ENCODE results near the gene CPA5.

The CPA5 gene

DNA sequence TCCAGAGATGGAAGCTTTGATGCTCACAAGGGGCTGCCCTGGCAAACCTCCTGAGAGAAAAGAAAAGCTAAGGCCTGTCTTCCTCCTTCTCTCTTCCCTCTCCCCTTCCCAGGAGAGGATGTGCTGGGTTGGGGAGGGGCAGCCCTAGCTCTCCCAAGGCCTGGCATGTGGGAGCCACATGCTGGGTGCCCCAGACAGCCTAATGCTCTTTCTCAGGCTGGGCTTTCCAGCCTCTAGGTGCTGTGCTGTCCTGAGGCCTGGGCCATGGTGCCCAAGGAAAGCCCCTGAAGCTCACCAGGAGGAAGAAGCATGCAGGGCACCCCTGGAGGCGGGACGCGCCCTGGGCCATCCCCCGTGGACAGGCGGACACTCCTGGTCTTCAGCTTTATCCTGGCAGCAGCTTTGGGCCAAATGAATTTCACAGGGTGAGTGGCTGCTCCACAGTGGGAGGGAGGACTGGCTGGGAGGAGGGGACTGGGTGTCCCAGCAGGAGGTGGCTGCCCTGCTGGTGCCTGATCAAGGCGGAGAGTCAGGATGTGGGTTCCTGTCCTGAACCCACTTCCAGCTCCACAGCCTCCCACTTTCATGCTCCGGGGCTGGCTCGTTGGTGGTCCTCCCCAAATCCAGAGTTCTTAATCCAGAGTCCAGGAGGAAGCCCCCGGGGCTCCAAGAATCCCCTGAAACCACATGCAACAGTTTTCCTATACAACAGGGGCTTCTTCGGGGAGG lies 1.7 kb downstream of the CPA5 start:
- Histone ChIP-seq H3K9ac (no peak overlapping the region), H3K36me3 (no peaks in the 10 kb centered on the region), H3K4me1 (peaks cover 18% of the 10 kb centered on the region), H3K9me3 (no peaks in the 10 kb centered on the region), H4K20me1 (no peaks in the 10 kb centered on the region), H3K27me3 (no peaks in the 10 kb centered on the region), H3K27ac (no peak overlapping the region), H3K4me2 (no peak overlapping the region), H3K4me3 (no peak overlapping the region)
- no peak for TF ChIP-seq Cebpa-rat (IDR thresholded peaks at IDR 0.05)

DNA sequence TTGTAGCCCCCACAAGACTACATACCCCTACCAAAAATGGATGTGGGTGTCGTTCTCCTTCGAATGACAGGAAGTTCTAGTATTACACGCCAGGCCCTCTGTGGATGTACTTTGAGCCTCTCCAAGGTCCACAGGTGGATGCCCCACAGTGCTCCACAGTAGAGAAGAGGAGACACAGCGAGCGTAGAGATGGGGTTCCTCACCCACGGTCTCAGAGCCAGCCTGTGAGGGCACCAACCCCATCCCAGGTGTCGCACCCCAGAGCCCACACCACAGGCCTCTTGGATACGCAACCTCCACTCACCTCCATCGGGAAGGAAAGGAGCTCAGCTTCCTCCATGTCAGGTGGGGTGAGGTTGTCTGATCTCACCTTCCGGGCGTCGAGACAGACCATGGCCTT lies 2.3 kb downstream of the CPA5 start:
- TF ChIP-seq Cebpa-rat (IDR thresholded peaks at IDR 0.05), result no peak
- Histone ChIP-seq H3K9me3 (no peaks in the 10 kb centered on the region), H3K4me2 (no peak overlapping the region), H3K4me1 (peaks cover 24% of the 10 kb centered on the region), H4K20me1 (no peaks in the 10 kb centered on the region), H3K27ac (no peak overlapping the region), H3K4me3 (no peak overlapping the region), H3K36me3 (no peaks in the 10 kb centered on the region), H3K9ac (no peak overlapping the region), H3K27me3 (no peaks in the 10 kb centered on the region)

DNA sequence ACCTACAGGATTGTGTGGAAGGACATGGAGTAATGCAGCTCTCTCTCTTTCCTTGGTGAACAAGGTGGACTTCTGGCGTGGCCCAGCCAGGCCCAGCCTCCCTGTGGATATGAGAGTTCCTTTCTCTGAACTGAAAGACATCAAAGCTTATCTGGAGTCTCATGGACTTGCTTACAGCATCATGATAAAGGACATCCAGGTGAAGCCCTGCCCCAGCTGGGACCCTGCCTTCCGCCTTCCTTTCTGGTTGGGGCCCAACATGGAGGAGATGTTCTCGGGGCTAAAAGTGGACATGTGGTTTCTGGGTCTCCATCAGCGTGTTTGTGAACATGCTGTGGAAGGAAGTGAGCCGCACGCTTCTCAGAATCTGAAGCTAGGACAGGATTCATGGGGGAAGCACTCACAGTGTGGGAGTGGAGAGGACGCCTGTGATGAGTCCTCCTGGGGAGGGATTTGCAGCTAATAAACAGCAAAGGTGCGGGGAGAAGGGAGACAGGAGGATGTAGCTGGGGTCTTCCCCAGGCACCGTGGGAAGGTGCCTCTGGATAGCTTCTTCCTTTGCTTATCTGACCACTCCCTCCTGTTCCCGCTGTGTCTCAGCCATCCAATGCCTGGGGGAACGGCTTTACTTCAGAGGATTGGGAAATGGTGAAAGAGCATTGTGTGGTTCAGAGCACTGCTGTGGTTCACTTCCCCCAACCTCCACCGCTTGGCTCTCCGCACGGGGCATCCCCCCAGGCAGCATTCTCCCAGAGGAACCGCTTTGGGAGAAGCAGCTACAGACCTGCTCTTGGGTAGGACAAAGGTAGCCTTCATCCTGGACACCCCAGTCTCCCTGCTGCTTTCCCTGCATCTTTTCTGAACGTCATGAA lies 5.5 kb downstream of the CPA5 start:
- H3K27ac ChIP-seq, result no peak overlapping the region
- no peaks in the 10 kb centered on the region for H4K20me1 ChIP-seq
- peaks cover 25% of the 10 kb centered on the region for H3K4me1 ChIP-seq
- H3K27me3 ChIP-seq, result no peaks in the 10 kb centered on the region
- no peak overlapping the region for H3K9ac ChIP-seq
- no peaks in the 10 kb centered on the region for H3K36me3 ChIP-seq
- peak overlapping the region; percentile 77 for H3K4me2 ChIP-seq
- H3K4me3 ChIP-seq, result no peak overlapping the region
- no peaks in the 10 kb centered on the region for H3K9me3 ChIP-seq
- TF ChIP-seq Cebpa-rat (IDR thresholded peaks at IDR 0.05), result no peak

DNA sequence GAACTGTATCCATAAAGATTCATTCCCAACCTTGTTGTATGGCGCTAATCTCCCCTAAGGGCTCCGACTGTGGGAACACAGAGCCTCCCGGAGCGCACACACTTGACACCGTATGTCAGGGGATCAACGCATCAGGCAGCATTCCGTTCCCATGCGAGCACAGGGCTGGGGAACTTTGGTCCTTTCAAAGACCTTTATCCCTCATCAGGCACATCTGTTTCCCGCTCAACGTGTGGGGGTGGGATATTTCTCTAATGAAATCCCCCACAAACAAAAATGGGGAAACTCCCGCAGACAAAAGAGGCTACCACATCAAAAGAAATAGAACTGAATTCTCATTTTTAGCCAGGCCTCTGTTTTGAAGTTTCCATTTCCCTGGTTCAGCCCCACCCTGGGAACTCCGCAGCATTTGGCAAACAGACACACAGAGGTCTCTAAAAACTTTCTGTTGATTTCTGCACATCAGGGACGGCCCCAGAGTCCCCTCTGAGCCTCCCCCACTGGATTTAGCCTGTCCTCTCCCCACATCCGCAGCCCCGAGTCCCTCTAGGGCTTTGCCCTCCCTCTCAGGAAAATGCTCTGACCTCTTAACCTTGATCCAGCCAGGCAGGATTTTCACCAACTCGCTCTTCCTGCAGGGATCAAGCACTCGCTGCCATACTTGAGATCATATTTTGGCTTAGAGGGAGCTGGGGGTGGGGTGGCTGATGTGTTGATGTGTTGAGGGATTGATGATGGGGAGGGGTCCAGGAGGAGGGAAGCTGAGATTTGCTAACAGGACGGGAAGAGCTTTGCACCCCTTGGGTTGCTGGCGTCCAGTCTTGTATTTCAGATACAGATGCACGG lies 6.6 kb downstream of the CPA5 start:
- peak overlapping the region; percentile 77 for H3K4me2 ChIP-seq
- H4K20me1 ChIP-seq, result no peaks in the 10 kb centered on the region
- H3K27me3 ChIP-seq, result no peaks in the 10 kb centered on the region
- no peak for TF ChIP-seq Cebpa-rat (IDR thresholded peaks at IDR 0.05)
- H3K9ac ChIP-seq, result peak overlapping the region; percentile 35; the same call in 1 of the 2 replicates
- H3K4me1 ChIP-seq, result peaks cover 25% of the 10 kb centered on the region
- H3K36me3 ChIP-seq, result no peaks in the 10 kb centered on the region
- 0 out of 2 replicates have a peak overlapping the region, but pooled peaks have one; percentile 12 for H3K4me3 ChIP-seq
- no peaks in the 10 kb centered on the region for H3K9me3 ChIP-seq
- peak overlapping the region; percentile 2; the same call in 1 of the 2 replicates for H3K27ac ChIP-seq

DNA sequence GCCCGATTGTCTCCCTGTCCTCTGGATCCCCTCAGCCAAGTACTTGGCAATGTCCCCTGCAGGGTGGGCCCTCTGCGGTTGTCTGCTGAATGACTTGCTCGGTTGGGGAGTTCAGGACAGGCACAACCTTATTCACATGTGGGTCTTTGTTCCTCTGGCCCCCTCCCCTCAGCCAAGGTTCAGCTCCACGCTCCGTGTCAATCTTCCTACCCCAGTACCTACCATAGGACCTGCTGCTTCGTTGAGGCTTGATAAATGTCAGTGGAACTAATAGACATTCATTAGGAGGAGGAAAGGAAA lies 7.1 kb downstream of the CPA5 start:
- Histone ChIP-seq H3K27ac (no peak overlapping the region), H3K27me3 (no peaks in the 10 kb centered on the region), H3K4me1 (peaks cover 25% of the 10 kb centered on the region), H3K4me3 (no peak overlapping the region), H3K9me3 (no peaks in the 10 kb centered on the region), H3K9ac (no peak overlapping the region), H4K20me1 (no peaks in the 10 kb centered on the region), H3K36me3 (no peaks in the 10 kb centered on the region), H3K4me2 (peak overlapping the region; percentile 77)
- no peak for TF ChIP-seq Cebpa-rat (IDR thresholded peaks at IDR 0.05)

DNA sequence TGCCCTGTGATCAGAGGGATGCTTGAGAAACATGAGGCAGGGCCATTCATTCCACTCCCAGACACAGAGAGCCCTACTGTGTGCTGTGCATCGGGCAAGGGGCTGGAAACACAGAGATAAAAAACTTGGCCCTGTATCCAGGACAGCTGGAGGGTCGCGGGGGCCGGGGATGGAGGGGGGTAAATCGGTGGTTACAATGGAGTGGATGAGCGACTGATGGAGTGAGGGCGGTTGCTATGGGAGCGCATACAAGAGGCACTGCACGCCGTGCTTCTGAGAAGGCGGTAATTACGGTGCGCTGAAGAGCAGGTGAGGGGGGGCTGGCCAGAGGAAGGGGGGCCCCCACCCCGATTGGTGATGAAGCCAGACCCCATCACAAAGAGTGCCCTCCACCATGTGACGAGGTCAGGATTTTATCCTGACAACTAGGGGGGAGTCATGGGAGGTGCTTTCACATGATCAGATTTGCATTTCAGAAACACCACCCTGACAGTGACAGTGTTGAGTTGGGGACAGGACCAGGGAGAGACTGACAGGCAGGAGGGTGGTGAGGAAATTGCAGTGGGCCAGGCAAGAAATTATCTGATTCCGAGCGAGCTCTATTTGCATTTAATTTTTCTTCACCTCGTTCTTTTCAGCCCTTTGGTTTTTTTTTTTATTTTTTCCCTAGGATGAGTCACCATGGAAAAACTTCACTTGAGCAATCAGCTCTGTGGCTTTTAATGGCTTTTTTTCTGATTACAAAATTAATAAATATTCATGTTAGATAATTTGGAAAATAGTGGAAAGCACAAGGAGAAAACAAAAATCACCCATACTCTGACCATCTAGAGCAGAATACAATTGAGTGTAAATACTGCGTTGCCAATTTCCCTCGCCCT lies 7.8 kb downstream of the CPA5 start:
- peak overlapping the region; percentile 77; the same call in 1 of the 2 replicates for H3K4me2 ChIP-seq
- H3K27me3 ChIP-seq, result no peaks in the 10 kb centered on the region
- no peaks in the 10 kb centered on the region for H3K36me3 ChIP-seq
- no peak overlapping the region for H3K4me3 ChIP-seq
- no peaks in the 10 kb centered on the region for H3K9me3 ChIP-seq
- H3K9ac ChIP-seq, result no peak overlapping the region
- H3K4me1 ChIP-seq, result peaks cover 25% of the 10 kb centered on the region
- no peaks in the 10 kb centered on the region for H4K20me1 ChIP-seq
- TF ChIP-seq Cebpa-rat (IDR thresholded peaks at IDR 0.05), result no peak
- no peak overlapping the region for H3K27ac ChIP-seq

DNA sequence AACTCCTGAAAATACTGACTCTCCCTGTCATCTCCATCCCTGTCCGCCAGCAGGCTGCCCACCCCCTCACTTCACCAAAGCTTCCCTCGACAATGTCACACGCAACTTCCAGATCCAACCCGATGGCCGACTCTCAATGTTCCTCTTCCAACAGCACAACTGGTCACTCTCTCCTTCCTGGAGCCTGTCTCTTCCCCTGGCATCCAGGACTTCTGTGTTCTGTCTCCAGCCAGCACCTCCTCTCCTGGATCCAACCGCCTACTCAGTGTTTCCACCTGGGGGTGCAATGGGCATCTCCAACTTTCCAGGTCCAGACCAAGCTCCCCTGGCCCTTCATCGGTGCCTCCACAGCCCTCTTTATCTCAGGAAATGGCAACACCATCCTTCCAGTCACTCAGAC lies 8.6 kb downstream of the CPA5 start:
- Histone ChIP-seq H3K9ac (no peak overlapping the region), H3K9me3 (no peaks in the 10 kb centered on the region), H3K4me1 (peaks cover 25% of the 10 kb centered on the region), H3K4me3 (no peak overlapping the region), H3K4me2 (no peak overlapping the region), H3K36me3 (no peaks in the 10 kb centered on the region), H4K20me1 (no peaks in the 10 kb centered on the region), H3K27ac (no peak overlapping the region), H3K27me3 (no peaks in the 10 kb centered on the region)
- TF ChIP-seq Cebpa-rat (IDR thresholded peaks at IDR 0.05), result no peak

DNA sequence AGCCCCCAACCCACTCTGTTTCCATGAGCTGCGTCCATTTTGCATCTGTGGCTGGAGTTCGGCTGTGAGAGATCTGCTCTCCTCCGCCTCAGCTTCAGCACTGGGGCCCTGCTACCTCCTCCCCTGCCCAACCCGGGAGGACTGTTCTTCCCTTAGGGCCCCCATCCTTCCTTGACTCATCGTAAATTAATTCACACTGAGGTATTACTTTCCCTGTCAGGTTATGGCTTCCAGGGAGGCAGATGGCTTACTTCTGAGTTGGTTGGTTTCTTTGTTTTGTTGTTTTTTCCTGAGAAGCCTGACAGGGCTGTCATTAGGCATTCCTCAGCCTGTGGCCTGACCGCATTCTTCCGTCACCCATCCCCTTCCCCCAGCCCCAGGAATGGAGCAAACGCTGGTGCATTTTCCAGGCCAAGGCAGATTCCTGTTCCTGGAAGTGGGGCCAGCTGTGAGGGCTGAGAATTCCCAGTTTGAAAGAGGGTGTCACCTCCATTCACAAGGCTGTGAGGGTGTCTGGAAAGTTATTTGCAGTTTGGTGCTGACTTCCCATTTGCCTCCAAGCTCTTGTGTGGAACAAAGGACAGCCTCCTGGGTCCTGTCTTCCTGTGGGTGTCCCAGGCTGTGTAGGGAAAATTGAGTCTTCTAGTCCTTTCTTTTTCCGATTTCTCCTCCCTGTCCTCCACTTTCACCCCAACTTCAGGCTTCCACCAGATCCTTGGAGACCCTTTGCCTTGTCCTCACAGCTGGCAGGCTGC lies 11.7 kb downstream of the CPA5 start:
- Histone ChIP-seq H4K20me1 (no peaks in the 10 kb centered on the region), H3K27ac (no peak overlapping the region), H3K4me3 (no peak overlapping the region), H3K9me3 (peaks cover 26% of the 10 kb centered on the region), H3K9ac (no peak overlapping the region), H3K4me2 (no peak overlapping the region), H3K4me1 (peaks cover 7% of the 10 kb centered on the region), H3K27me3 (no peaks in the 10 kb centered on the region), H3K36me3 (no peaks in the 10 kb centered on the region)
- TF ChIP-seq Cebpa-rat (IDR thresholded peaks at IDR 0.05), result no peak
